ENCODE data around the gene SMAD2.

SMAD2 gene

GRCh38 chr18:47817017-47817794 is 113.3 kb downstream of the SMAD2 start:
- TF ChIP-seq EZH2 (IDR thresholded peaks at IDR 0.05; ENCODE audit: borderline replicate concordance, low read depth, low read length, severe bottlenecking) (no peak), CTCF (IDR thresholded peaks at IDR 0.05; ENCODE audit: borderline replicate concordance, extremely low read depth, low read length, poor library complexity, severe bottlenecking) (no peak)
- H3K4me2 ChIP-seq (ENCODE audit: insufficient read depth, low read length), result no peak overlapping the region

GRCh38 chr18:47815486-47816270 is 114.8 kb downstream of the SMAD2 start:
- no peak overlapping the region for H2AFZ ChIP-seq (ENCODE audit: low read depth, low read length)
- ATAC-seq (ENCODE audit: insufficient read depth, low read depth), result no peak
- TF ChIP-seq EZH2 (IDR thresholded peaks at IDR 0.05; ENCODE audit: borderline replicate concordance, low read depth, low read length, severe bottlenecking) (no peak), CTCF (IDR thresholded peaks at IDR 0.05; ENCODE audit: borderline replicate concordance, extremely low read depth, low read length, poor library complexity, severe bottlenecking) (no peak)
- no peaks in the 10 kb centered on the region for H3K9me3 ChIP-seq (ENCODE audit: insufficient read depth, low read length, severe bottlenecking)
- H3K27me3 ChIP-seq (ENCODE audit: insufficient read depth, low read length, poor library complexity), result no peaks in the 10 kb centered on the region
- no peak overlapping the region for H3K27ac ChIP-seq (ENCODE audit: low read length)
- no peak overlapping the region for H3K9ac ChIP-seq (ENCODE audit: low read depth, low read length)
- no peaks in the 10 kb centered on the region for H4K20me1 ChIP-seq (ENCODE audit: insufficient read depth, low read length)
- H3K4me2 ChIP-seq (ENCODE audit: insufficient read depth, low read length), result no peak overlapping the region
- no peaks in the 10 kb centered on the region for H3K79me2 ChIP-seq (ENCODE audit: insufficient read depth, low read length)
- no peak for DNase-seq
- no peaks in the 10 kb centered on the region for H3K36me3 ChIP-seq (ENCODE audit: insufficient read depth, low read length)
- H3K4me1 ChIP-seq (ENCODE audit: insufficient read depth, low read length), result no peaks in the 10 kb centered on the region
- H3K4me3 ChIP-seq (ENCODE audit: low read depth in 1 of 2, low read length in 2 of 2), result no peak overlapping the region

More at GRCh38 chr18:47817017-47817794, 113.3 kb downstream of the SMAD2 start:
- Histone ChIP-seq H3K9me3 (ENCODE audit: insufficient read depth, low read length, severe bottlenecking) (no peaks in the 10 kb centered on the region), H3K79me2 (ENCODE audit: insufficient read depth, low read length) (no peaks in the 10 kb centered on the region), H3K4me1 (ENCODE audit: insufficient read depth, low read length) (no peaks in the 10 kb centered on the region), H4K20me1 (ENCODE audit: insufficient read depth, low read length) (no peaks in the 10 kb centered on the region), H2AFZ (ENCODE audit: low read depth, low read length) (no peak overlapping the region), H3K4me3 (ENCODE audit: low read depth in 1 of 2, low read length in 2 of 2) (no peak overlapping the region), H3K27ac (ENCODE audit: low read length) (no peak overlapping the region), H3K36me3 (ENCODE audit: insufficient read depth, low read length) (no peaks in the 10 kb centered on the region), H3K27me3 (ENCODE audit: insufficient read depth, low read length, poor library complexity) (no peaks in the 10 kb centered on the region), H3K9ac (ENCODE audit: low read depth, low read length) (no peak overlapping the region)
- no peak for ATAC-seq (ENCODE audit: insufficient read depth, low read depth)
- no peak for DNase-seq

- DNase-seq (no peak), ATAC-seq (ENCODE audit: insufficient read depth, low read depth) (no peak)
- no peaks in the 10 kb centered on the region for H3K4me1 ChIP-seq (ENCODE audit: insufficient read depth, low read length)
- no peaks in the 10 kb centered on the region for H3K36me3 ChIP-seq (ENCODE audit: insufficient read depth, low read length)
- no peaks in the 10 kb centered on the region for H3K27me3 ChIP-seq (ENCODE audit: insufficient read depth, low read length, poor library complexity)
- H3K4me3 ChIP-seq (ENCODE audit: low read depth in 1 of 2, low read length in 2 of 2), result no peak overlapping the region
- no peak overlapping the region for H3K9ac ChIP-seq (ENCODE audit: low read depth, low read length)
- TF ChIP-seq CTCF (IDR thresholded peaks at IDR 0.05; ENCODE audit: borderline replicate concordance, extremely low read depth, low read length, poor library complexity, severe bottlenecking) (no peak), EZH2 (IDR thresholded peaks at IDR 0.05; ENCODE audit: borderline replicate concordance, low read depth, low read length, severe bottlenecking) (no peak)
- H4K20me1 ChIP-seq (ENCODE audit: insufficient read depth, low read length), result no peaks in the 10 kb centered on the region
- no peaks in the 10 kb centered on the region for H3K79me2 ChIP-seq (ENCODE audit: insufficient read depth, low read length)
- H3K27ac ChIP-seq (ENCODE audit: low read length), result no peak overlapping the region
- H3K4me2 ChIP-seq (ENCODE audit: insufficient read depth, low read length), result no peak overlapping the region
- H3K9me3 ChIP-seq (ENCODE audit: insufficient read depth, low read length, severe bottlenecking), result no peaks in the 10 kb centered on the region
- H2AFZ ChIP-seq (ENCODE audit: low read depth, low read length), result no peak overlapping the region
Measured at GRCh38 chr18:47809420-47809819, 121.0 kb downstream of the SMAD2 start.
